CD4-positive, alpha-beta T cell treated with Interleukin-12 subunit alpha and Interleukin-12 subunit beta, for 1 hour (primary cell): ENCODE measurements around the gene EXOC2.
A peak's percentile ranks its signal among the peaks of the same experiment; 100 is the strongest.
"Not testable (repeated sequence)": the region's sequence is repeated elsewhere in the genome, so short reads cannot be mapped to it uniquely, and the experiment has no call there.

ENCODE experiments used
- DNase-seq: peaks from one replicate; pipeline ENCODE4 v3.0.0-alpha.2; 2020

EXOC2 gene

DNA sequence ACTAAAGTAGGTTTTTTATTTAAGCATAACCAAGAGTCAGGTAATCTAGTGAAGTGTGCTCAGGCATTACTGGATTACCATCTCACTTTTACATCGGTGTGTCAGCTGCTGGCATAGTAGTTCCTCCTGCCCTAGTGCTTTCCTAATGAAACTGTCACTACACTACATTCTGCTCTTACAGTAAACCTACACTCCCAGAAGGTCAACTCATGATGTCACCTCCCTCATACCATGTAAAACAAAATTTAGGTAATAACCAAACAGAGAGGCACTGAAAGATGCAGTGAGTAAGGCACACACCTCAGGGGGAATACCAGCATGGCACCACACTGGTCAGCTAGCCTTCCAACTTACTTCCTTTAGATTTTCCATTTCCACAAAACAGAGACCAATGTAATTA is 59.3 kb downstream of the EXOC2 start:
- no peak for DNase-seq

DNA sequence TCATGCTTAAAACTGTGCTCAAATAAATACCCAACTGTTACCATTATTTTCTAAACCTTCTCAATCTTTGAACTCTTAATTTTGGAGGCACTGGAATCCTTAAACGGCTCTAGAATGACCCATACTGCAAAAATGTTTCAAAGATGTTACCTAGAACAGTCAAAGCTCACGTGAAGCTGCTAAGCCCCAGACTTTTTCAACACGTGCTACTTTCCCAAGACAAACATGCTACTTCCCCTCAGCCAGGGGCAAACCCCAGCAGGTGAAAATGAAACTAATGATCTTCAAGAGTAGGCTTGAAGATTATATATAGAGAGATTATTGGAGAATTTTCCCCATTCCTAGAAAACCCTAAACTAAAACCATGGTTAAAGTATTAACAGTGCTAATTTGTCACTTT is 64.2 kb downstream of the EXOC2 start:
- no peak for DNase-seq

DNA sequence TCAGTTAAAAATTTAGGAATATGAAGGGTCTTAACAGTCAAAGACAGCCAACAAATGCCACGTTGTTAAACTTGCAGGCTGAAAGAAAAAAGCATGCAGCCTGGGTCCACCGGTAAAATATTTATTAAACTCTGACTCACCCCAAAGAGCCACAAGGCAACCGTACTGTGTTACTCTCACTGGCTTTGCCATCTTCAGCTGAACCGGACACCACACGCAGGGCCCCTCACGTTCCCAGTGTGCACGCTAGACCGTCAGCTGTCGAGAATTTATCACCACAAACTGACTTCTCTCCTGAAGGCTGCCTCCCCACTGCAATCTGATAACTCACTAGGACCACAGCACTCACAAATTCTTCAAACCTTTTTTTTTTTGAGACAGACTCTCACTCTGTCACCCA is 66.7 kb downstream of the EXOC2 start:
- no peak for DNase-seq

DNA sequence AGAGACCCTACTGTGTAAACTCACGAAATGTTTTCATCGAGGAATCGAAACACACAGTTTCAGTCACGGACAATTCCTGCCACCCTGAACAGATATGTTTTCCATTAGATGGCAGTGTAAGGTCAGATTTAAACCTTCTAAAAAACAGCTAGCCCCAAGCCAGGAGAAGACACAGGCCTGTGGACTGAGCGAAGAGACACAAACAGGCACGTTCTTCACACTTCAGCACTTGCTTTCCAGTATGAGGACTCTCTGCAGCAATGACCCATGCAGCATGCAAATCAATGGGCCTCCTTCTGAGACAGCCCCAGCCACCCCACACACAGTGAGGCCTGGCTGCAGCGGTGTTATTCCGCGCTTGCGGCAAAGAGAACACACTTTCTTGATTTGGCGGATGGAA is 68.0 kb downstream of the EXOC2 start:
- no peak for DNase-seq

DNA sequence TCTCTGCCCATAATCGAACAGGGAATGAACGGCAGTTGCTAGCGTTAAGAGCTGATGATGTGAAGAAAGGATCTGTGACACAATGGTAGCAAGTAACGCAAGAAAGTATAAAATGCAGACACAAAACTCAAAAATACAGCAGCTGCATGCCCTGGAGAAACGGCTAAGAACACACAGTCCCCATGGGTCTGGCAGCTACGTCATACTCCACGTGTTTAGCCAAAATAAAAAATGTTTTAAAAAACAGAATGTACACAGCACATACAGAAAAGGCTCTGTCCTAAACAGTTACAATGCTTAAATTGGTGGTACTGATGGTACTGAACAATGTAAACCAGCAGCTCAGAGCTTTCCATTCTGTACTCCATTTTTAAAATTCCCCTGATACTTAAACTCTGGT is 70.5 kb downstream of the EXOC2 start:
- no peak for DNase-seq

DNA sequence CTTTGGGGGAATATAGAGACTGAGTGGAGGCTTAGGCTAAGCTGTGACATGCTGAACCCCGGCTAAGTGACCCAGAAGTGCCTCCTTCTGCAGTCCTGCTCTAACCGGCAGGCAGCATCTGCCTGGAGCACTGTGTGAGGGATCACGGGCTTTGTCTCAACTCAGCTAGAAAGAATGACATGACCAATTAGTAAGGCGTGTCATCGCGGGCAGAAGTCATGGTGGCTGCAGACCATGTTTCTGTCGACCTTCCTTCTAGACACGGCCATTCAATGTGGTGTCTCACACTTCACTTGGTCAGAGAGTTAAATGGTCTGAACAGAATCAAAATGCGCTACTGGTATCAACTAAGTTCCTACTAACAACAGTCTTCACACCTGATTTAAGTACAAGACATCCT is 71.0 kb downstream of the EXOC2 start:
- no peak for DNase-seq

DNA sequence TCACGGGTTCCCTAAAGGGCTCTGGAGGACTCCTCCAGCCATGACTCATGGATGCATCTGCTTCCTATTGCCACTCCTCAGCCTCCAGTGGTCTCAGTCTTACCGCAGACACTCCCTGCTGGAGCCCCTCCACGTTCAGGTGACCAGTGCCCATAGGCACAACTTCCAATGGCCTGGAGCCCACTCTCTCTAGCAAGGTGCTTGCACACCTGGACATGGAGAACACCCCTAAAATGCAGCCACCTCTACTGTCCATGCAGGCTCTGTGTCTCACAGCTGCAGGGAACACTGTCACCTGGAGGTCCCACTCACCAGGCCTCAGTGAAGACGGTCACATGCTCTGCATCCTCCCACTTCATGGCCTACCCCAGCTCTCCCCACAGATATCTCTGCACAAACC is 72.0 kb downstream of the EXOC2 start:
- DNase-seq: no peak

DNA sequence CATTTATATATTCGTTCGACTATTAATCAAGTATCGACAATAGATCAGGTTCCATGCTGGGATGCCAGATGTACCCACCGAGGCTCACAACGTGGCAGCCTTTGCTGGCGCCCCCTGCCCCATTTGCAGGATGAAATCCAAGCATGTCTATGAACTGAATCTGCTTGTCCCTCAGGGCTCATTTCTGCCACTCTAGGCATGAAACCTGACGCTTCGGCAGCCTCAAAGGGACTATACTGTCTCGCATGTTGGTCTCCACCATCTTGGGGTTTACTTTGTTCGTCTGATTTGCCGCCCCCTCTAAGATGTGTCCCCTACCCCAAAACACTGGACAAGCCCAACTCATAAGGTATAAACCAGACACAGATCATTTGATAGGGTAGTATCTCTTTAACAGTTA is 72.8 kb downstream of the EXOC2 start:
- DNase-seq: no peak

DNA sequence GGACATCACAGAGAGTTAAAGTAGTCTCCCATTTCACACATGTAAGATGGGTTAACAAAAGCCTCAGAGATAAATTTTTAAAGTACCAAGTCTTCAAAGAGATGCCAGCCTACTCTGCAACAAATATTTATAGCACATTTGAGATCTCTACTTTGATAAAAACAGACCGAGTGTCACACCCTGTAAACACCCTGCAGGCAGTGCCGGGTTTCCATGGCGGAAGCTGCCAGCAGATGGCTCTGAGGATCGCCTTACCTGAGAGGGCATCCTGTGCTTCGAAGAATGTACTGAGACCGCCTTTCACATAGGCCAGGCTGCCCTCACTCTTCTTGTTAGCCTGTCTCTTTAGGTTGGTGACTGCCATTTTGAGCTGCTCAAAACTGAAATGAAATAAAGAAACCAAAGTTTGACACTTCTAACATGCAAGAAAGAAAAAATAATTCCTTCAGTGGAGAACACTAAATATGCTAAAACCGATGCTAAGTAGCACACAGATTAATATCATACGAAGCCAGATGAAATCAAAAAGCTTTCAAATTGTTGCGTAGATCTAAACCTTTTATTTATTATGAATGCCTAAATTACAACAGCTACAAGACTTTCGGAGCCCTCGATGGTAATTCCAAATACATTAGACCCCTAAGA is 75.4 kb downstream of the EXOC2 start:
- DNase-seq: peak; percentile 17

DNA sequence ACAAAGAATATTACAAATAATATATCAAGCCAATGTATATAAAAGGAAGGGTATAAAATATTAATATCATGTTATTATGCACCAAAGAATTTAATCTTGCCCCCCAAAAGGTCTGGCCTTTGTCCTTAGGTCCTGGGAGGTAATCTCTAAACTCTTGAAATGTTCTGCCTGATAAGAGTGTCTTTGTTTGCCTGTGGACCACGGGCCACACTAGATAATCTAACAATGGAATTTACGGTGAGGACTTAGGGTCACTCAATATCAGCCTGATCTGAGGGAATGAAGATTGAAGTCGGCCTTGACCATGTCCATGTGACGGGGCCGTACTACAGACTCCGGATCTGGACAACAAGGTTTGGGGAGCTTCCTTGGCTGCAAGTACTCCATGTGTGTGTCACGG is 79.0 kb downstream of the EXOC2 start:
- no peak for DNase-seq

DNA sequence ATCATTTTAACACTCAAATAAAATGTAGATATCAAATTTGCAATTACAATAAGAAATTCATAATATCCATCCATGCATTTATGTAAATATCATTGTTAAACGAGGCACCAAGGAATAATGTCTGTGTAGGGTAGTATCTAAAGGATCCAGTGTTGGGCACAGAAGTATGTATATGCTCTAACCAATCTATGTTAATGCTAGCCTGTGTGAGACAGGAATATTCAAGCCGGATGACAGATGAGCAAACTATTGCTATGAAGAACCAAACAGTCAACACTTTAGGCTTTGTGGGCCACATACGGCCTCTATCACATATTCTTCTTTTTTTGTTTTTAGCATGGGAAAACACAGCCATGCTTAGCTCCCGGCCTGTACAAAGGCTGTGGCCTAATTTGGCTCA is 81.0 kb downstream of the EXOC2 start:
- DNase-seq: no peak

DNA sequence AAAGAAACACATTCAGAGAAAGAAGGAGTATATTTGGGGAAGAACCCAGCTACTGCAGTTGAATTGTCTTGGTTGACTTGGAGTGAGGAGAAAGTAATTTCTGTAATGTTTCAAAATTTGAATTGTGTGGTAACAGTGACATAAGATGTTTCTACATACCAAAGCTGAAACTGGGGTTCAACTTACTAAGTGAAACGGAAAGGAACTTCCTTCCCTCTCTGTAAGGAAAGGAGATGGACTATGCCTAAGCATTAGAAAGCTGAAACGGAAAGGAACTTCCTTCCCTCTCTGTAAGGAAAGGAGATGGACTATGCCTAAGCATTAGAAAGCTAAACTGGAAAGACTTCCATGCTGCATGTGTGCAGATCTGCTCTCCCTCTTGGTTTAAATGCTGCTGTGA is 82.1 kb downstream of the EXOC2 start:
- DNase-seq: no peak

DNA sequence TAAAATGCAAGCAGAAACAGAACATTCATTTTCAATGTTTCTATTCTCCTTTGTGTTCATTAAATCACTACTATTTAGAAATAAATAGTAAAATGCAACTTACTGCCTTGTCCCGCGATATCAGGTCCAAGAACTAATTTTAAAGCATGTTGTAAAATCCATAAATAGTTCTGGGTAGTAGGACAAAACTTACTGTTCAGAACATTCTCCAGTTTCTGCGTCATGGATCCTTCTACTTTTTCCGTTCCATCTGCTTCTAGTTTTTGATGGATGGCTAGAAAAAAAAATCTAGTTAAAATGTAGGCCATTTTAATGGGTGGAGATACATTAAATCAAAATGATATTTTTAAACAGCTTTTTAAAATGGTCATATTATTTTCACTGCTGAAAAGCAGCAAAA is 83.0 kb downstream of the EXOC2 start:
- no peak for DNase-seq

DNA sequence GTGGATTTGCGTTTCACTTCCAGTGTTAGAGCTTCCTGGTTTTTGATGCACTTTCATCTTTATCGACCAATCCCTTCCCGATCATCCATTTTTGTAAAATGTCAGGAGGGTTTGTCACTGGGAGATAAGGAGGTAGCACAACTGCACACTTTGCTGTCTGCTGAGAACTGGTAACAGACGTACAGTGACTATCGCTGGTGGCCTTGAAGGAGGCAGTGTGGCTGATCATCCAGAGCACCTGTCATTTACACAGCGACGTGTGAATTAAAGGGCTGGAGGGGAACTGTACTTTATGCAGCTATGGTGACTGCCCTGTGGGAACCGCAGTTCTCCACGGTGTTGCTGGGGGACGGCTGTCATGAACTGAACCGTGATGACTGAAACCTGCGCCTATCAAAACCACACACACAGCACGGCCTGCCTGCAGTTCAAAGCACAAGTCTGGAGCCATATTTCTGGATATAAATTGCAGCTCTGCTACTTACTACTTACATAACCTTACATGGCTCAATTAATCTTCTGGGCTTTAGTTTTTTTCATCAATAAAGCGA is 86.0 kb downstream of the EXOC2 start:
- no peak for DNase-seq

DNA sequence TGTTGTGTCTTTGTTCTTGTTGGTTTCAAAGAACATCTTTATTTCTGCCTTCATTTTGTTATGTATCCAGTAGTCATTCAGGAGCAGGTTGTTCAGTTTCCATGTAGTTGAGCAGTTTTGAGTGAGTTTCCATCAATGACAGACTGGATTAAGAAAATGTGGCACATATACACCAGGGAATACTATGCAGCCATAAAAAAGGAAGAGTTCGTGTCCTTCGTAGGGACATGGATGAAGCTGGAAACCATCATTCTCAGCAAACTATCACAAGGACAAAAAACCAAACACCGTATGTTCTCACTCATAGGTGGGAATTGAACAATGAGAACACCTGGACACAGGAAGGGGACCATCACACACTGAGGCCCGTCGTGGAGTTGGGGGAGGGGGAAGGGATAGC is 87.0 kb downstream of the EXOC2 start:
- DNase-seq: not testable (repeated sequence)

DNA sequence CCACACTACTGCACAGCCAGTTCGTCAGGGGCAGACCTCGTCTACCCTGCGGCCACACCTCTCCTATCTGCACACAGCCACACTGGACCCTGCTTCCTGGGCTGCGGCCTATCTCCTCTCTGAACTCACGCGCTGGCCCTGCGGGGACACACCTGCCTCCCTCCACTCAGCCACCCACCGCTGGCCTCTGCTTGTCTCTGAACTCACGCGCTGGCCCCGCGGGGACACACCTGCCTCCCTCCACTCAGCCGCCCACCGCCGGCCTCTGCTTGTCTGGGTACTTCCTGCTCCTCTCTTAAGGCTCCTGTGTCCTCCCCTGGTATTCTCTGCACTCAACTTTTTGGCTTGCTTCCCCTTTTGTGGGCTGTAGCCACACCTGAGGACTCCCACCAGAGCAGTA is 88.4 kb downstream of the EXOC2 start:
- no peak for DNase-seq

DNA sequence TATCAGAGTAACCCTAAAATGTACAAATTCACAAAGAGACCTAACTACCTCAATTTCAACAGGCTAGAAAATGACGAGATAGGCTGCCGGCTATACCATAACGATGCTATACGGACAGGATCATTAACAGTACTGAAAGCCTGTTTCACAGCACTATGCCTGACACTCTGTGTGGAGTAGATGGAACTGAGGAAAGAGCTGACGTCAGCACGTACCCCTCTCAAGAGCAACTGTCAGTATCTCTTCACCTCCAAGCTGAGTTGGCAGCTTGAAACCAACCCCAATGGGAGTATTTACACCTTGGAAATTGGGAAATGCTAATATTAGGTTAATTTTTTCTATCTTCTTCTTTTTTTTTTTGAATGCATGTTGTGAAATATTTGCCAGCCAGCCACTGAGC is 89.7 kb downstream of the EXOC2 start:
- DNase-seq: no peak

DNA sequence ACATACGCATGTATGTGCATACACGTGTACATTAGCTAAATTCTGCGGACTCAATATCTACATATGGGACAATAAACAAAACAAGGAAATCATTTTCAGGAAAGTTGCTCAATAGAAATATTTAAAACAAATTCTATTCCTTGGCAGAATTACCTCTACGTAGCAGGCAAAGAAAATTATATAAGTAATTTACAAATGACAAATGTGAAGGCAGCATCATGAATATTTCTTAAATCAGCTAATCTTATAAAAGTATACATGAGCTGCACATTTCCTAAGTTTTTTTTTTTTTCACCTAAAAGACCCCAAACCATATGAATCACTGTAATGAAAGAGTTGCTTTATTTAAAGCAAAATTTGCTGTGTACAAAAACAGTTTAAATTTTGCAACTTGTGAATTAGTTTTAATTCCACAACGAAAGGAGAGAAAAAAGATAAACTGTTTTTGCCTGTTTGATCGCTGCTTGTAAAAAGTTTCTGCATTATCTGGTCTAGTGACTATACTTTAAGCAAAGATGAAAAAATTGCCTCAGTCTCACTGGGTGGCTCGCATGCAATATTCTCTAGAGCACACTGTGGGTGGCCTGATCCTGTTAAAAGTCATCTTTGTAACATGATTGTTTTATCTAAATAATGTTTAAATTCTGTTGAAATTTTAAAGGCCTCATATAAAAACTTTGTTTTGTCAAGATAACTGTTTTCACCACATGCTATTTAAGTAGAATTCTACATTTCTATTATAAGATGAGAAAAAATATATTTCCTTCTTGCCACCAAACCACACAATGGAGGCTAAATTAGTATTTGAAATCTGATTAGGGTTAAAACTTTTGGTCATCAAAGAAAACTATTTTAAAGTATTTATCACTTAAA is 93.1 kb downstream of the EXOC2 start:
- DNase-seq: no peak

DNA sequence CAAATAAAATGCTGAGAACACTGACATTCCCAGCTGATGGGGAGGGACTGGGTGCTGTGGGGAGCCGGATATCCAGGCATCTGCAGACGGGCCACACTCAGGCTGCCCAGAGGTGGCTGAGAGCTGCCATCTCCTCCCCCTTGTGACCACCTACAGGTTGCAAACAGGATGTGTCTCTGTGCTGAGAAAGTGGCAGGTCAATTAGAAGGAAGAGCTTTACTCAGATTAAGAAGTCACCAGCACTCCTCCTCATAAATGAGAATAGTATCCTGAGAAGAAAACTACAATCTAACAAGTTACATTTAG is 99.1 kb downstream of the EXOC2 start:
- no peak for DNase-seq

DNA sequence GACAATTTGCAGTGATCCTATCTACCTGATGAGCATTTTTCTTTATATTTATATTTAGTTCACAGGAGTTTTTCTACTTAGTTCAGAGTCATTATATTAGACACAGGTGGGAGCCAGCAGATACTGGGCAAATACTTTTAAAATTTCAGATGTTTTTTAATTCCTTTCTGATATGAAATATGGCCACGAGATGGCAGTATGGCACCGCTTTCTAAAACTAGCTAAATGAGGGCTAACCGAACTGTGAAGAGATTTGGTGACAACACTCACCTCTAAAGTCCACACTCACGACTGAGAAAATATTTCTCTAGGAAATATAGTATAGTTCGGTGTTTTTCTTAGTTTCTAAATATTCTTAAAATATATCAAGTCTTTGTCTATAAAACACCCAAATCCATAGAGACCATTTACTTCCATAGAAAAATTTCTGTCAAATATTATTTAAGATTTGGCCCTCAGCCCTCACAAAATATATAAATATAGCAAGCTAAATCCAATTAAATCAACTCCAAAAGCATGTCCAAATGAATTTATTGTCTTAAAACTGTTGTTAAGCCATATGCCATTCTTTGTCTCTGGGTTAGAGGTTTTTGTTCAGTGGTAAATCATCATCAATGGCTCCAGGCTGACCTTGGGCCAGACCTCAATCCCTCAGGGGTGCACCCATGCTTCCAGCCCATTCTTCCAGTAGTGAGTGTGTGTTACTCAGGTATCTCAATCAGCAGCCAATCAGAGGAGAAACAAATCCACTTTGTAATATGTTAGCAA is 99.6 kb downstream of the EXOC2 start:
- DNase-seq: peak; percentile 70

DNA sequence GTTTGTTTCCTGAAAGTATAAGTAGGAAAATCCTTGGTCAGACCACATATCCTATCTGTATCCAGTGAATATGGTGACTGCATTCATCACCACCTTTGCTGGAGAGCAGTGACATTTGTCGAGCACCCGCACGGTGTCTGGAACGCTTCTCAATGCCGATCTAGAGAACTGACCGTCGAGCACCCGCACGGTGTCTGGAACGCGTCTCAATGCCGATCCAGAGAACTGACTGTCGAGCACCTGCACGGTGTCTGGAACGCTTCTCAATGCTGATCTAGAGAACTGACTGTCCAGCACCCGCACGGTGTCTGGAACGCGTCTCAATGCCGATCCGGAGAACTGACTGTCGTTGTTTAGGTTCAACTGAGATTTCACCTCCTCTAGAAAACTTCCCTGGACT is 103.8 kb downstream of the EXOC2 start:
- DNase-seq: no peak

DNA sequence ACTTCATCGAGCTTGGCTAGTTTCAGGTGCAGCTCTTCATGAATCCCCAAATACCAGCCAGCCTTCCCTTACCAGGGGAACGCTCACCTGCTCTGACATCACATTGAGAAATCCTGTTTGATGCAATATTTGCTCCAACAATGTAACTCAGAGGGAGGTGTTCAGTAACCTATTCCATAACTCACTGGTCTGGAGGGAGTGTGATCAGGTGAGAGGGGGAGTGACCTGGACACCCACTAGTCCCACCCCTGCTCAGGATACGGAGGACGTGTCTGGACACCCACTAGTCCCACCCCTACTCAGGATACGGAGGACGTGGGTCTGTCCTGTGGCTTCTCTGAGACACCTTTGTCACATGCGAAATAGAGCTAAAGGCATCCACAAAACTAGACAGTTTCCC is 106.4 kb downstream of the EXOC2 start:
- no peak for DNase-seq

DNA sequence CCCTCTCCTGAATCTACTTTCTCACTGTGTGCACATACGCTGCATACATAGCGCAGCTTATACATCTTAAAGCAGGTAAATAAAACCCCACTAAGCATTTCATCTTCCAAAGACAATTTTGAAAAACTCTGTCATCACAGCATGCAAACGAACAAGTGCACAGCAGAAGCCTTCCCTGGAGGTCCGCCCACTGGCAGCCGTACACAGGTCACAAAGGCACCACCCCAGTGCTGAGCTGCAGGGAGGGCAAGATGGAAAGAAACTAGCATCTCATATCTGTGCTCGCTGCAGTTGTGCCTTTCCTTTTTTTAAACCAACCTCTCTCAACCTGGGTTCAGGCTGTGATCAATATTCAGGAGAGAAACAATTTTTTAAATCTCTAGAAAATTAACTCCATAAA is 109.3 kb downstream of the EXOC2 start:
- DNase-seq: no peak

DNA sequence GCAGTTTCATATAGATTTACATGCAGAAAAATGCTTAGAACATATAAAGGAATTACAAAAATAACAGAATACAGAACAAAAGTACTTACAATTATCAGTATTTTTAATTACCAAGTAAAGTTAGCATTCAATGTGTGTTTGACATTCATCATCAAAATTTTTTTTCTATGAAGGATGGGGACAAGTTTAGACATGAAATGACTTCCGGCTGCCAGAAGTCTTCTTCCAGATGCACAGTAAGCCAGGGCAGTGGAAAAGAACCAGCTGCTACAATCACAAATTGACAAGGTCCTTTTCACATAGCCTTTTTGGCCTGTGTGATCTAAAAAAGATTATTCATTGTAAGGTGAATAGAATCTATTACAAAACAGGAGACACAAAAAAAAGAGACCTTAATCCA is 109.8 kb downstream of the EXOC2 start:
- DNase-seq: no peak
